Amniotic stem cell (primary cell): ENCODE data around the gene NME8.
"Not testable (repeated sequence)": the region's sequence is repeated elsewhere in the genome, so short reads cannot be mapped to it uniquely, and the experiment has no call there.

Experiments used
- DNase-seq: peaks from one replicate; lab custom pipeline; 2025; lab: John Stamatoyannopoulos, UW

Gene NME8

GRCh38 chr7:37848297-37848696 lies at the start of gene NME8:
NME8 (plus strand) TSS chr7:37848597; CDS start chr7:37850267, 1,670 bp downstream.
- no peak for DNase-seq

GRCh38 chr7:37806152-37806551 lies 42.2 kb upstream of the NME8 start:
- no peak for DNase-seq

GRCh38 chr7:37812161-37812580 lies 36.2 kb upstream of the NME8 start:
- DNase-seq, result not testable (repeated sequence)

GRCh38 chr7:37815671-37816371 lies 32.6 kb upstream of the NME8 start:
- DNase-seq, result no peak

- no peak for DNase-seq
These were observed 31.3 kb upstream of the NME8 start for GRCh38 chr7:37816922-37817590.

- no peak for DNase-seq
These were observed 30.8 kb upstream of the NME8 start for GRCh38 chr7:37817591-37817960.

- no peak for DNase-seq
These were observed 30.2 kb upstream of the NME8 start for GRCh38 chr7:37817996-37818720.

- DNase-seq, result no peak
These were observed 27.5 kb upstream of the NME8 start for GRCh38 chr7:37820708-37821468.

- DNase-seq, result no peak
These were observed 25.5 kb upstream of the NME8 start for GRCh38 chr7:37822946-37823345.

GRCh38 chr7:37823557-37823956 lies 24.8 kb upstream of the NME8 start:
- no peak for DNase-seq

GRCh38 chr7:37825038-37825437 lies 23.4 kb upstream of the NME8 start:
- DNase-seq, result no peak

GRCh38 chr7:37826825-37827224 lies 21.6 kb upstream of the NME8 start:
- DNase-seq, result no peak

GRCh38 chr7:37831244-37831643 lies 17.2 kb upstream of the NME8 start:
- no peak for DNase-seq

- DNase-seq, result no peak
These were observed 16.2 kb upstream of the NME8 start for GRCh38 chr7:37832194-37832593.

- no peak for DNase-seq
These were observed 15.1 kb upstream of the NME8 start for GRCh38 chr7:37833107-37833817.

GRCh38 chr7:37833818-37834146 lies 14.6 kb upstream of the NME8 start:
- DNase-seq, result no peak

- no peak for DNase-seq
These were observed 5.1 kb downstream of the NME8 start for GRCh38 chr7:37853468-37853867.

- DNase-seq, result no peak
These were observed 33.7 kb downstream of the NME8 start for GRCh38 chr7:37882086-37882485.

GRCh38 chr7:37893359-37893758 lies 45.0 kb downstream of the NME8 start:
- DNase-seq, result no peak

- no peak for DNase-seq
These were observed 46.3 kb downstream of the NME8 start for GRCh38 chr7:37894671-37895070.

- no peak for DNase-seq
These were observed 51.4 kb downstream of the NME8 start for GRCh38 chr7:37899712-37900247.
